ENCODE results near the gene BLTP3B.

The BLTP3B gene

GRCh38 chr12:100114574-100114973, 28.1 kb downstream of the BLTP3B start:
- DNase-seq = no peak

GRCh38 chr12:100110276-100110675, 32.4 kb downstream of the BLTP3B start:
- DNase-seq = no peak

- DNase-seq = no peak
These were observed 35.8 kb downstream of the BLTP3B start for GRCh38 chr12:100106861-100107260.

GRCh38 chr12:100105661-100106060, 37.0 kb downstream of the BLTP3B start:
- no peak for DNase-seq

- DNase-seq = no peak
These were observed 41.7 kb downstream of the BLTP3B start for GRCh38 chr12:100101000-100101399.

All from activated T-cell treated with anti-CD3 and anti-CD28 coated beads, Interleukin-2, amount 50 U/mL, for 1 hour (primary cell).